Prostate gland (tissue), 2 donors: ENCODE measurements around the gene SSPN. TPM values are rescaled to one million over a fixed set of nuclear protein-coding genes. Genes with fewer than 3 reads are reported as not detected.

ENCODE experiments used
- DNase-seq: peaks from one replicate; pipeline ENCODE4 v3.0.0-alpha.2; 2019; ENCODE audit warnings: low spot score
- H3K27ac ChIP-seq, 2 donors: fragments of 200-600 bp; sonication (generic); 2 replicates each; pipeline ENCODE4 v1.5.1; 2017 to 2019
- H3K27me3 ChIP-seq: fragments of 200-600 bp; sonication (generic); replicated peaks from 2 replicates; pipeline ENCODE4 v1.5.1; 2019; ENCODE audit not compliant: insufficient read depth
- H3K36me3 ChIP-seq, 2 donors: fragments of 200-600 bp; sonication (generic); 1 replicate in 1 of 2; 2 replicates in 1 of 2; pipeline versions ENCODE4 v1.5.1 to v1.8.1; 2017 to 2019
- H3K4me1 ChIP-seq: fragments of 200-600 bp; sonication (generic); replicated peaks from 2 replicates; pipeline ENCODE4 v1.5.1; 2019
- H3K4me3 ChIP-seq, 2 donors: fragments of 200-600 bp; sonication (generic); 2 replicates each; pipeline ENCODE4 v1.5.1; 2017 to 2019
- H3K9me3 ChIP-seq: fragments of 200-600 bp; sonication (generic); 2 replicates; pipeline ENCODE4 v1.5.1; 2017
- POLR2A ChIP-seq: fragments of 450-650 bp; IDR thresholded peaks from one replicate; pipeline ENCODE4 v1.6.1; 2016; ENCODE audit warnings: antibody characterized with exemption, mild to moderate bottlenecking
- POLR2AphosphoS5 ChIP-seq: sonication (generic); formaldehyde crosslinking; IDR thresholded peaks from one replicate; pipeline ENCODE4 v1.6.1; 2017; ENCODE audit warnings: antibody characterized with exemption
- WGBS: methylation state at CpG from one replicate; pipeline ENCODE4 v1.1.5; 2018; 5-methylcytosine and 5-hydroxymethylcytosine counted together
- intact Hi-C: fragments of 100-400 bp; cut with DNase I; formaldehyde crosslinking; loops from one replicate; pipeline ENCODE4 v1.14.2; 2022
- total RNA-seq, 2 donors: library from RNA; depleted of rRNA; stranded (reverse); fragments of >200 nt; gene quantifications; one replicate each; pipeline ENCODE4 v1.1.0, GENCODE V29; 2016
- TF ChIP-seq, protein P1 (sequence below), 4 experiments: fragments of 200-600 bp in 2 of 4; fragments of 450-650 bp in 2 of 4; sonication (generic) in 2 of 4; IDR thresholded peaks; 1 replicate in 3 of 4; 2 replicates in 1 of 4; pipeline ENCODE4 v1.5.1; 2016 to 2019; ENCODE audit warnings: antibody characterized with exemption in 4 of 4, mild to moderate bottlenecking in 2 of 4, moderate library complexity in 2 of 4

The SSPN gene
- total RNA-seq, 2 donors from 2014 or later = 17.0 to 29.5 TPM

DNA sequence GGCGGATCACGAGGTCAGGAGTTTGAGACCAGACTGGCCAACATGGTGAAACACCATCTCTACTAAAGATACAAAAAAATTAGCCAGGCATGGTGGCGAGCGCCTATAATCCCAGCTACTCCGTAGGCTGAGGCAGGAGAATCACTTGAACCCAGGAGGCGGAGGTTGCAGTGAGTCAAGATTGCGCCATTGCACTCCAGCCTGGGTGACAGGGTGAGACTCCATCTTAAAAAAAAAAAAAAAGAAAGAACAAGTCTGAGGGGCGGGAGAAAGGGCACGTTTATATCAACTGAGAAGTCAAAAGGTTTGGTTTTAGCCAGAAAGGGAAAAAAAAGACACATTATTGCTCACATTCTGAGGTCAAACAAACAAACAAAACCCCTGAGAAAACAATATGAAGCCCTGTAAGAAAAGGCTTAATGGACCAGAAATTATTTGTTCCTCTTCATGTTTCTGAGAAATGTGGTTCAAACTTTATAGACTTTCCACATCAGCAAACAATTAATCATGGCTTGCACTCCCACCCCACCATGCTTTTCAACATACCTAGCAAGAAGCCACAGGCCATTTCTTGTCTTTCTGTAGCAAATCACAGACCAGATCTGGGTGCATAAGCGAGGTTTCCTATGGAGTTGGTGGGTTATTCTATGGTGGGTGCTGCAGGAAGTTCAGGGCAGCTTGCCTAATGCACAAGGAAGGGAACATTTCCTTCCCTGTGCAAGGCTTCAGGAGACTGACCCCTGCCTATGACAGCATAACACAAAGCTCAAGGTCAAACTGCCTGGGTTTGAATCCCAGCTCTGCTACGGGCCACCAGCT is 80.1 kb downstream of the SSPN start:
- Histone ChIP-seq H3K4me1 (peaks cover 5% of the 10 kb centered on the region), H3K27ac (peak overlapping the region; percentile 74 to 80), H3K27me3 (no peaks in the 10 kb centered on the region), H3K9me3 (no peaks in the 10 kb centered on the region), H3K4me3 (no peak overlapping the region), H3K36me3 (no peaks in the 10 kb centered on the region)
- DNase-seq = no peak
- 82% methylated on average over 11 of the region's 11 CpGs for WGBS
- intact Hi-C loops = no loop called here
- TF ChIP-seq POLR2AphosphoS5 (no peak), POLR2A (no peak)
- TF ChIP-seq, protein P1, sequence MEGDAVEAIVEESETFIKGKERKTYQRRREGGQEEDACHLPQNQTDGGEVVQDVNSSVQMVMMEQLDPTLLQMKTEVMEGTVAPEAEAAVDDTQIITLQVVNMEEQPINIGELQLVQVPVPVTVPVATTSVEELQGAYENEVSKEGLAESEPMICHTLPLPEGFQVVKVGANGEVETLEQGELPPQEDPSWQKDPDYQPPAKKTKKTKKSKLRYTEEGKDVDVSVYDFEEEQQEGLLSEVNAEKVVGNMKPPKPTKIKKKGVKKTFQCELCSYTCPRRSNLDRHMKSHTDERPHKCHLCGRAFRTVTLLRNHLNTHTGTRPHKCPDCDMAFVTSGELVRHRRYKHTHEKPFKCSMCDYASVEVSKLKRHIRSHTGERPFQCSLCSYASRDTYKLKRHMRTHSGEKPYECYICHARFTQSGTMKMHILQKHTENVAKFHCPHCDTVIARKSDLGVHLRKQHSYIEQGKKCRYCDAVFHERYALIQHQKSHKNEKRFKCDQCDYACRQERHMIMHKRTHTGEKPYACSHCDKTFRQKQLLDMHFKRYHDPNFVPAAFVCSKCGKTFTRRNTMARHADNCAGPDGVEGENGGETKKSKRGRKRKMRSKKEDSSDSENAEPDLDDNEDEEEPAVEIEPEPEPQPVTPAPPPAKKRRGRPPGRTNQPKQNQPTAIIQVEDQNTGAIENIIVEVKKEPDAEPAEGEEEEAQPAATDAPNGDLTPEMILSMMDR (IDR thresholded peaks at IDR 0.05) = no peak

DNA sequence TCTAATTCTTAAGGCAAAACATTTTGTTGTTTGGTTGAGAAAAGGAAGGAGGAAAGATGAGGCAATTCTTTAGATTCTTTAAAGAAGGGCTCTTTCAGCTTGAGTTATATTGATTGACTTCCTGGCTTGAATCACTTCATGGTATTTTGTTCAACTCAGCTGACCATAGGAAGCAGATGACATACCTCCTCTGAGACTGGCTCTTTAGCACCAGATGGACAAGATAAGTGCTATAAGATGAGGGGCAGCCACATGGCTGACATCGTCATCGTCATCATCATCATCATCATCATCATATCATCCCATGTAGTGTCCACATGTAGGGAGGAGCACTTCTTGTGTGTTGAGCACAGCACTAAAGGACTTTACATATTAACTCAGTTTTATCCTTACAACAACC is 81.3 kb downstream of the SSPN start:
- 82% methylated on average over 2 of the region's 2 CpGs for WGBS
- no peak for DNase-seq
- no peaks in the 10 kb centered on the region for H3K36me3 ChIP-seq
- H3K27ac ChIP-seq = no peak overlapping the region
- H3K9me3 ChIP-seq = no peaks in the 10 kb centered on the region
- no peaks in the 10 kb centered on the region for H3K27me3 ChIP-seq
- H3K4me1 ChIP-seq = peaks cover 5% of the 10 kb centered on the region
- intact Hi-C loops = no loop called here
- TF ChIP-seq POLR2A (no peak), POLR2AphosphoS5 (no peak)
- TF ChIP-seq, protein P1 (IDR thresholded peaks at IDR 0.05) = no peak
- H3K4me3 ChIP-seq = no peak overlapping the region

DNA sequence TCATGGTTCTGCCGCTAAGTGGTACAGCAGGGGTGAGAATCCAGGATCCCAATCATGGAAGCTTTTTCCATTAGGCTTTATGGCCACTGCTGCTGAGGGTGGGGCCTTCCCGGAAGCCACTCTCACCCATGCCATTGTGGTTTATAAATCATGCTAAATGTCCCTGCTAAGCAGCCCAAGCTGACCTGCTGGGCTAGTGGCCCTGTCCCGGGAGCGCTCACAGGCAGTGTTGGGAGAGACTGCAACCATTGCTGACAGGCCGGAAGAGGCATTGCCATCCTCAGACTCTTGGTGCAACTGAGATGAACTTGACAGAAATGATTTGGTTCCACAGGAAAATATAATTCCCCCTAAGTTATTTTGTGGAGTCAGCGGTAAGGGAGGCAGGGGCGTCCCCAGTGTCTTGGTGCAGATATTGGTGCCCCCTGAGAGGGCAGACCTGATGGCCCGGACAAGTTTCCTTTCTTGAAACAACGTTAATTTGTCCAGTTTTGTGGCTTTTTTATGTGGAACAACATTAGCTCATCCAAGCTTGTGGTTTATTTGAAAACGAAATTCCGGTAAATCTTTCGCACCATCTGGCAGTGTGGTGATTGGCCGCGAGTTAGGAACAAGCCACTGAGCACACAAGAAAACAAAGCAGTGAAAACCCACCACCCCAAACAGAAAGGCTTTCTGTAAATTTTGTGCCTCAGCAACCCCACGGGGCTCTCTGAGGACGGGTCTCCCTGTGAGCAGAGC is 82.3 kb downstream of the SSPN start:
- WGBS = 81% methylated on average over 16 of the region's 16 CpGs
- Histone ChIP-seq H3K27ac (no peak overlapping the region), H3K4me1 (peaks cover 5% of the 10 kb centered on the region)

DNA sequence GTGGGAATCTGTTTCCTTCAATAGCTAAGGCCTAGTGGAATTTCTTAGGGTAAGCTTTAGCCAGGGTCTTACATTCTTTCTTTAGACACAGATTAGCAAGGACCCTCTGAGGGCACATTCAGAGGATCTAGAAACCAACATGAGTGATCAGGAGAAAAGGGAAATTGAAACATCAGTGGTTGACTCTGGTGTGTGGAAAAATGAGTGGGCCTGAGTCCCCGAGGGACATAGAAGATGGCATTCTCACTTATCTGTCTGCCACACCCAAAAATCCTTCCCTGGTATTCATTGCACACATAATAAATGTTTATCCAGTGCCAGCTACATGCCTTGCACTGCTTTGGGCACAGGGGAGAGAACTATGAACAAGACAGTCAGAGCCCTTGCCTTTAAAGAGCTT is 82.9 kb downstream of the SSPN start:
- 72% methylated on average over 1 of the region's 1 CpG for WGBS
- intact Hi-C loops = no loop called here
- peaks cover 5% of the 10 kb centered on the region for H3K4me1 ChIP-seq
- DNase-seq = no peak
- no peaks in the 10 kb centered on the region for H3K9me3 ChIP-seq
- H3K27ac ChIP-seq = no peak overlapping the region
- H3K27me3 ChIP-seq = no peaks in the 10 kb centered on the region
- TF ChIP-seq POLR2AphosphoS5 = no peak
- TF ChIP-seq POLR2A = no peak
- H3K36me3 ChIP-seq = no peaks in the 10 kb centered on the region
- H3K4me3 ChIP-seq = no peak overlapping the region

More for the DNA sequence above, 82.3 kb downstream of the SSPN start:
- intact Hi-C loops = no loop called here
- no peaks in the 10 kb centered on the region for H3K27me3 ChIP-seq
- TF ChIP-seq POLR2A (no peak), POLR2AphosphoS5 (no peak)
- TF ChIP-seq, protein P1 (IDR thresholded peaks at IDR 0.05) = no peak
- H3K4me3 ChIP-seq = no peak overlapping the region
- H3K9me3 ChIP-seq = no peaks in the 10 kb centered on the region
- H3K36me3 ChIP-seq = no peaks in the 10 kb centered on the region
- no peak for DNase-seq

DNA sequence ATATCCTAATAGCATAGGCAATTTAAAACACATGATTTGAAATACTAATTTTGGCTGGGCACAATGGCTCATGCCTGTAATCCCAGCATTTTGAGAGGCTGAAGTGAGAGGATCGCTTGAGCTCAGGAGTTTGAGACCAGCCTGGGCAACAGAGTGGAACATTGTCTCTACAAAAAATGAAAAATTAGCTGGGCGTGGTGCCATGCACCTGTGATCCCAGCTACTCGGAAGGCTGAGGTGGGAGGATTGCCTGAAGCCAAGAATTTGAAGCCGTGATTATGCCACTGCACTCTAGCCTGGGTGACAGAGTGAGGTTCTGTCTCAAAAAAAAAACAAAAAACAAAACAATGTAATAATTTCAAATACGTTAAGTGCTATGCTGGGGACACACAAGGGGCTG is 83.3 kb downstream of the SSPN start:
- no peaks in the 10 kb centered on the region for H3K9me3 ChIP-seq
- H3K4me3 ChIP-seq = no peak overlapping the region
- H3K4me1 ChIP-seq = peaks cover 5% of the 10 kb centered on the region
- no peak for DNase-seq
- no peaks in the 10 kb centered on the region for H3K27me3 ChIP-seq
- no peak overlapping the region for H3K27ac ChIP-seq
- no peaks in the 10 kb centered on the region for H3K36me3 ChIP-seq
- TF ChIP-seq, protein P1 (IDR thresholded peaks at IDR 0.05) = no peak
- TF ChIP-seq POLR2A (no peak), POLR2AphosphoS5 (no peak)
- intact Hi-C loops = no loop called here
- 66% methylated on average over 5 of the region's 5 CpGs for WGBS
